Esophagus muscularis mucosa (tissue), 3 donors: ENCODE results near the gene B4GALNT1.

Experiments used
- CTCF ChIP-seq, 3 experiments: fragments of 200-600 bp in 2 of 3; fragments of 450-650 bp in 1 of 3; sonication (generic) in 2 of 3; IDR thresholded peaks; one replicate each; pipeline ENCODE4 v1.5.1; 2017 to 2019; ENCODE audit warnings: antibody characterized with exemption in 3 of 3, mild to moderate bottlenecking in 2 of 3, moderate library complexity in 1 of 3
- POLR2AphosphoS5 ChIP-seq, 2 donors: sonication (generic); formaldehyde crosslinking; IDR thresholded peaks; one replicate each; pipeline ENCODE4 v1.6.1; 2017; ENCODE audit warnings: antibody characterized with exemption in 2 of 2

- no peak for TF ChIP-seq CTCF (IDR thresholded peaks at IDR 0.05)
- no peak for TF ChIP-seq POLR2AphosphoS5 (IDR thresholded peaks at IDR 0.05)
Measured at GRCh38 chr12:57606821-57607220, 26.2 kb downstream of the B4GALNT1 start.
